ENCODE data around the gene JMJD4.

The JMJD4 gene

GRCh38 chr1:227740401-227740960, 5.4 kb upstream of the JMJD4 start:
- Mint-ChIP-seq H3K27ac (peak overlapping the region in 1 of 2 donors; percentile 77), H3K4me1 (ENCODE audit: low read depth in 2 of 2) (peaks cover 53 to 57% of the 10 kb centered on the region in 2 donors), H3K36me3 (ENCODE audit: insufficient read depth) (peaks cover 9% of the 10 kb centered on the region), H3K27me3 (no peaks in the 10 kb centered on the region), H3K4me3 (peak overlapping the region; percentile 60 to 62), H3K9me3 (no peaks in the 10 kb centered on the region)
- no peak for DNase-seq
- no peak for ATAC-seq (replicated peaks)

- peak overlapping the region; percentile 33 to 77 for H3K27ac Mint-ChIP-seq
- H3K27me3 Mint-ChIP-seq = no peaks in the 10 kb centered on the region
- peaks cover 14% of the 10 kb centered on the region for H3K36me3 Mint-ChIP-seq (ENCODE audit: insufficient read depth)
- H3K4me3 Mint-ChIP-seq = peak overlapping the region; percentile 60 to 62
- peaks cover 52 to 57% of the 10 kb centered on the region in 2 donors for H3K4me1 Mint-ChIP-seq (ENCODE audit: low read depth in 2 of 2)
- H3K9me3 Mint-ChIP-seq = no peaks in the 10 kb centered on the region
- DNase-seq (no peak), ATAC-seq (replicated peaks) (no peak)
Observed at GRCh38 chr1:227739636-227740035, 4.5 kb upstream of the JMJD4 start.

- no peak for ATAC-seq (replicated peaks)
- Mint-ChIP-seq H3K36me3 (ENCODE audit: insufficient read depth) (peaks cover 19% of the 10 kb centered on the region), H3K4me3 (peak overlapping the region in 1 of 2 donors; percentile 60)
Observed at GRCh38 chr1:227738820-227739219, 3.7 kb upstream of the JMJD4 start.

GRCh38 chr1:227736814-227737432, 1.8 kb upstream of the JMJD4 start:
- Mint-ChIP-seq H3K4me3 (peak overlapping the region; percentile 93 to 96), H3K27ac (peak overlapping the region; percentile 67 to 96)

More at GRCh38 chr1:227738820-227739219, 3.7 kb upstream of the JMJD4 start:
- no peaks in the 10 kb centered on the region for H3K27me3 Mint-ChIP-seq
- H3K27ac Mint-ChIP-seq = peak overlapping the region in 1 of 2 donors; percentile 77
- H3K4me1 Mint-ChIP-seq (ENCODE audit: low read depth in 2 of 2) = peaks cover 53 to 64% of the 10 kb centered on the region in 2 donors
- no peak for DNase-seq
- H3K9me3 Mint-ChIP-seq = no peaks in the 10 kb centered on the region

GRCh38 chr1:227735539-227736285, 610 bp upstream of the JMJD4 start:
- ATAC-seq (replicated peaks) = no peak

More at GRCh38 chr1:227736814-227737432, 1.8 kb upstream of the JMJD4 start:
- no peak for ATAC-seq (replicated peaks)
- Mint-ChIP-seq H3K27me3 (no peaks in the 10 kb centered on the region), H3K9me3 (no peaks in the 10 kb centered on the region), H3K4me1 (ENCODE audit: low read depth in 2 of 2) (peaks cover 49 to 66% of the 10 kb centered on the region in 2 donors), H3K36me3 (ENCODE audit: insufficient read depth) (peaks cover 31% of the 10 kb centered on the region)
- DNase-seq = no peak

GRCh38 chr1:227734546-227734855, 601 bp downstream of the JMJD4 start:
- peak overlapping the region; percentile 96 to 97 for H3K27ac Mint-ChIP-seq
- no peaks in the 10 kb centered on the region for H3K27me3 Mint-ChIP-seq
- H3K4me1 Mint-ChIP-seq (ENCODE audit: low read depth in 2 of 2) = peaks cover 34 to 45% of the 10 kb centered on the region in 2 donors
- H3K36me3 Mint-ChIP-seq (ENCODE audit: insufficient read depth) = peaks cover 31% of the 10 kb centered on the region
- peak; percentile 1 for ATAC-seq (replicated peaks)
- no peaks in the 10 kb centered on the region for H3K9me3 Mint-ChIP-seq
- DNase-seq = no peak
- H3K4me3 Mint-ChIP-seq = peak overlapping the region; percentile 93 to 96

More at GRCh38 chr1:227735539-227736285, 610 bp upstream of the JMJD4 start:
- peaks cover 41 to 57% of the 10 kb centered on the region in 2 donors for H3K4me1 Mint-ChIP-seq (ENCODE audit: low read depth in 2 of 2)
- peaks cover 31% of the 10 kb centered on the region for H3K36me3 Mint-ChIP-seq (ENCODE audit: insufficient read depth)
- H3K9me3 Mint-ChIP-seq = no peaks in the 10 kb centered on the region
- no peaks in the 10 kb centered on the region for H3K27me3 Mint-ChIP-seq
- peak overlapping the region; percentile 93 to 96 for H3K4me3 Mint-ChIP-seq
- H3K27ac Mint-ChIP-seq = peak overlapping the region; percentile 96 to 97
- no peak for DNase-seq

- ATAC-seq (replicated peaks) = no peak
- Mint-ChIP-seq H3K27me3 (no peaks in the 10 kb centered on the region), H3K27ac (peak overlapping the region; percentile 96 to 97), H3K36me3 (ENCODE audit: insufficient read depth) (peaks cover 31% of the 10 kb centered on the region), H3K4me1 (ENCODE audit: low read depth in 2 of 2) (peaks cover 38 to 41% of the 10 kb centered on the region in 2 donors), H3K4me3 (peak overlapping the region; percentile 93 to 96), H3K9me3 (no peaks in the 10 kb centered on the region)
- no peak for DNase-seq
Observed at GRCh38 chr1:227733751-227734545, 1.2 kb downstream of the JMJD4 start.

GRCh38 chr1:227733309-227733705, 1.8 kb downstream of the JMJD4 start:
- no peak for DNase-seq

GRCh38 chr1:227732586-227733308, 2.4 kb downstream of the JMJD4 start:
- DNase-seq (no peak), ATAC-seq (replicated peaks) (no peak)
- H3K9me3 Mint-ChIP-seq = no peaks in the 10 kb centered on the region
- peak overlapping the region; percentile 93 to 96 for H3K4me3 Mint-ChIP-seq
- H3K4me1 Mint-ChIP-seq (ENCODE audit: low read depth in 2 of 2) = peaks cover 40 to 46% of the 10 kb centered on the region in 2 donors
- H3K27ac Mint-ChIP-seq = peak overlapping the region in 1 of 2 donors; percentile 67
- H3K27me3 Mint-ChIP-seq = no peaks in the 10 kb centered on the region
- peaks cover 31% of the 10 kb centered on the region for H3K36me3 Mint-ChIP-seq (ENCODE audit: insufficient read depth)

More at GRCh38 chr1:227733309-227733705, 1.8 kb downstream of the JMJD4 start:
- Mint-ChIP-seq H3K27ac (peak overlapping the region in 1 of 2 donors; percentile 67), H3K9me3 (no peaks in the 10 kb centered on the region), H3K4me1 (ENCODE audit: low read depth in 2 of 2) (peaks cover 39 to 42% of the 10 kb centered on the region in 2 donors), H3K4me3 (peak overlapping the region; percentile 93 to 96), H3K27me3 (no peaks in the 10 kb centered on the region), H3K36me3 (ENCODE audit: insufficient read depth) (peaks cover 31% of the 10 kb centered on the region)
- ATAC-seq (replicated peaks) = no peak

- H3K4me1 Mint-ChIP-seq (ENCODE audit: low read depth in 2 of 2) = peaks cover 33 to 39% of the 10 kb centered on the region in 2 donors
- no peak overlapping the region for H3K4me3 Mint-ChIP-seq
- H3K27me3 Mint-ChIP-seq = no peaks in the 10 kb centered on the region
- H3K27ac Mint-ChIP-seq = no peak overlapping the region
- no peaks in the 10 kb centered on the region for H3K9me3 Mint-ChIP-seq
- no peak for ATAC-seq (replicated peaks)
- H3K36me3 Mint-ChIP-seq (ENCODE audit: insufficient read depth) = peaks cover 31% of the 10 kb centered on the region
- DNase-seq = no peak
Observed at GRCh38 chr1:227731696-227732585, 3.2 kb downstream of the JMJD4 start.

GRCh38 chr1:227731241-227731677, 3.8 kb downstream of the JMJD4 start:
- DNase-seq (no peak), ATAC-seq (replicated peaks) (no peak)
- H3K27ac Mint-ChIP-seq = no peak overlapping the region
- H3K36me3 Mint-ChIP-seq (ENCODE audit: insufficient read depth) = peaks cover 31% of the 10 kb centered on the region
- peaks cover 31 to 36% of the 10 kb centered on the region in 2 donors for H3K4me1 Mint-ChIP-seq (ENCODE audit: low read depth in 2 of 2)
- H3K4me3 Mint-ChIP-seq = no peak overlapping the region
- H3K9me3 Mint-ChIP-seq = no peaks in the 10 kb centered on the region
- no peaks in the 10 kb centered on the region for H3K27me3 Mint-ChIP-seq

GRCh38 chr1:227730630-227731151, 4.4 kb downstream of the JMJD4 start:
- peaks cover 26 to 30% of the 10 kb centered on the region in 2 donors for H3K4me1 Mint-ChIP-seq (ENCODE audit: low read depth in 2 of 2)
- peaks cover 25% of the 10 kb centered on the region for H3K36me3 Mint-ChIP-seq (ENCODE audit: insufficient read depth)
- H3K27me3 Mint-ChIP-seq = no peaks in the 10 kb centered on the region
- no peak overlapping the region for H3K27ac Mint-ChIP-seq
- ATAC-seq (replicated peaks) (no peak), DNase-seq (no peak)
- no peaks in the 10 kb centered on the region for H3K9me3 Mint-ChIP-seq
- H3K4me3 Mint-ChIP-seq = no peak overlapping the region
